CD4-positive, CD25-positive, alpha-beta regulatory T cell (primary cell): ENCODE data around the gene PIP5K1C. TPM values are rescaled to one million over a fixed set of nuclear protein-coding genes. Genes with fewer than 3 reads are reported as not detected.
A peak's percentile ranks its signal among the peaks of the same experiment; 100 is the strongest.

ENCODE experiments used
- ATAC-seq, 2 donors: fragments of 150-1000 bp; cut with Tn5 transposase; one replicate each; pipeline ENCODE4 v1.10.0; 2021; ENCODE audit warnings: low read depth in 2 of 2, moderate number of reproducible peaks in 2 of 2, moderate library complexity in 1 of 2
- DNase-seq, 3 donors: peaks; one replicate each; pipeline versions ENCODE4 v3.0.0 to v3.0.0-alpha.2; 2012 to 2022; ENCODE audit warnings: mixed read lengths in 1 of 3
- H3K27ac ChIP-seq: one replicate; pipeline ENCODE4 v1.7.0; 2013; ENCODE audit warnings: mild to moderate bottlenecking, low read length; ENCODE audit not compliant: insufficient read depth, poor library complexity, severe bottlenecking
- H3K27me3 ChIP-seq: one replicate; pipeline ENCODE4 v1.7.0; 2013; ENCODE audit warnings: low read length; ENCODE audit not compliant: control insufficient read depth, insufficient read depth
- H3K36me3 ChIP-seq: one replicate; pipeline ENCODE4 v1.7.0; 2013; ENCODE audit warnings: mild to moderate bottlenecking, low read length, moderate library complexity; ENCODE audit not compliant: control insufficient read depth, insufficient read depth
- H3K4me1 ChIP-seq: 2 replicates; pipeline ENCODE4 v1.7.0; 2013; ENCODE audit warnings: mild to moderate bottlenecking, low read length; ENCODE audit not compliant: insufficient read depth, control insufficient read depth, poor library complexity, severe bottlenecking
- H3K4me3 ChIP-seq: one replicate; pipeline ENCODE4 v1.7.0; 2013; ENCODE audit warnings: low read depth, mild to moderate bottlenecking, low read length, moderate library complexity
- H3K9me3 ChIP-seq, 2 experiments: 1 replicate in 1 of 2; 2 replicates in 1 of 2; pipeline ENCODE4 v1.7.0; 2013; ENCODE audit warnings: low read length in 2 of 2, mild to moderate bottlenecking in 1 of 2, moderate library complexity in 1 of 2; ENCODE audit not compliant: control insufficient read depth in 2 of 2
- H3K27ac Mint-ChIP-seq, 3 donors: one replicate each; pipeline ENCODE4 v1.8.0; 2020 to 2022; ENCODE audit warnings: mild to moderate bottlenecking in 3 of 3, mixed read lengths in 3 of 3, moderate library complexity in 2 of 3
- H3K27me3 Mint-ChIP-seq: one replicate; pipeline ENCODE4 v1.8.0; 2022; ENCODE audit warnings: mild to moderate bottlenecking, mixed read lengths
- H3K36me3 Mint-ChIP-seq: one replicate; pipeline ENCODE4 v1.8.0; 2020; ENCODE audit warnings: mixed read lengths
- H3K4me1 Mint-ChIP-seq, 4 donors: one replicate each; pipeline ENCODE4 v1.8.0; 2020 to 2022; ENCODE audit warnings: mixed read lengths in 4 of 4, mild to moderate bottlenecking in 1 of 4
- H3K4me3 Mint-ChIP-seq, 4 donors: one replicate each; pipeline ENCODE4 v1.8.0; 2020 to 2022; ENCODE audit warnings: mild to moderate bottlenecking in 4 of 4, mixed read lengths in 4 of 4, moderate library complexity in 3 of 4
- H3K9me3 Mint-ChIP-seq, 7 donors: one replicate each; pipeline ENCODE4 v1.8.0; 2020 to 2022; ENCODE audit warnings: mixed read lengths in 7 of 7, mild to moderate bottlenecking in 3 of 7, moderate library complexity in 2 of 7
- polyA plus RNA-seq, 4 donors: library from polyadenylated mRNA; unstranded; fragments of 300-500 nt; fragmentation: Illumina TruSeq; gene quantifications; one replicate each; pipeline ENCODE4 v1.2.3, GENCODE V29; 2021
- total RNA-seq: library from RNA; stranded (reverse); gene quantifications from one replicate; pipeline ENCODE4 v1.2.3, GENCODE V29; 2022

PIP5K1C gene
- total and polyA plus RNA-seq, 5 donors from 2014 or later: 3.8 to 28.1 (median 4.5) TPM

DNA sequence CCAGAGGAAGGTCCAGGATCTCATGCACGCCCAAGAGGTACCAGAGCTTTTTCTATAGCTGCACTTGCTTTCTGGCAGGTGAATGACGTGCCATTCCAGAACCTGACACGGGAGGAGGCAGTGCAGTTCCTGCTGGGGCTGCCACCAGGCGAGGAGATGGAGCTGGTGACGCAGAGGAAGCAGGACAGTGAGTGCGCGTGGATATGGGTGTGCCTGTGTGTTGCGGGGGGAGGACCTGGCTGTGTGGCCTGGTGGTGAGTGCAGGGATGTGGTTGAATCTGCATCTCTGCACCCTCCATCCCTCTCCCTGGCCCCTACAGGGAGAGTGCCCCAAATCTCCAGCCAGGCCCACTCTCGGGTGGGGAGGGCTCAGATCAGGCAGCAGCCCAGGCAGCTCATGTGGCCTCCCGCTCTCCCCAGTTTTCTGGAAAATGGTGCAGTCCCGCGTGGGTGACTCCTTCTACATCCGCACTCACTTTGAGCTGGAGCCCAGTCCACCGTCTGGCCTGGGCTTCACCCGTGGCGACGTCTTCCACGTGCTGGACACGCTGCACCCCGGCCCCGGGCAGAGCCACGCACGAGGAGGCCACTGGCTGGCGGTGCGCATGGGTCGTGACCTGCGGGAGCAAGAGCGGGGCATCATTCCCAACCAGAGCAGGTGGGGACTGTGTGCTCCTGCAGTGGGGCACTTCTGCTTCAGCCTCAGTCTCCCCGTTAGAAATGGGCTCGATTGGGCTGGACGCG lies 38.4 kb upstream of the PIP5K1C start:
- Mint-ChIP-seq H3K27me3 (no peaks in the 10 kb centered on the region), H3K27ac (peak overlapping the region; percentile 96 to 99 (median 97)), H3K4me1 (peaks cover 7 to 34% (median 20%) of the 10 kb centered on the region in 4 donors), H3K9me3 (peaks cover 0 to 2% (median 0%) of the 10 kb centered on the region in 7 donors), H3K4me3 (peak overlapping the region; percentile 71 to 87 (median 74)), H3K36me3 (peaks cover 32% of the 10 kb centered on the region)
- H3K4me3 ChIP-seq: no peak overlapping the region
- H3K36me3 ChIP-seq: peaks cover 20% of the 10 kb centered on the region
- H3K9me3 ChIP-seq: no peaks in the 10 kb centered on the region
- H3K27ac ChIP-seq: peak overlapping the region; percentile 60
- H3K4me1 ChIP-seq: peaks cover 24% of the 10 kb centered on the region
- no peaks in the 10 kb centered on the region for H3K27me3 ChIP-seq
- DNase-seq (peak in 1 of 3 donors; percentile 33), ATAC-seq (no peak)

DNA sequence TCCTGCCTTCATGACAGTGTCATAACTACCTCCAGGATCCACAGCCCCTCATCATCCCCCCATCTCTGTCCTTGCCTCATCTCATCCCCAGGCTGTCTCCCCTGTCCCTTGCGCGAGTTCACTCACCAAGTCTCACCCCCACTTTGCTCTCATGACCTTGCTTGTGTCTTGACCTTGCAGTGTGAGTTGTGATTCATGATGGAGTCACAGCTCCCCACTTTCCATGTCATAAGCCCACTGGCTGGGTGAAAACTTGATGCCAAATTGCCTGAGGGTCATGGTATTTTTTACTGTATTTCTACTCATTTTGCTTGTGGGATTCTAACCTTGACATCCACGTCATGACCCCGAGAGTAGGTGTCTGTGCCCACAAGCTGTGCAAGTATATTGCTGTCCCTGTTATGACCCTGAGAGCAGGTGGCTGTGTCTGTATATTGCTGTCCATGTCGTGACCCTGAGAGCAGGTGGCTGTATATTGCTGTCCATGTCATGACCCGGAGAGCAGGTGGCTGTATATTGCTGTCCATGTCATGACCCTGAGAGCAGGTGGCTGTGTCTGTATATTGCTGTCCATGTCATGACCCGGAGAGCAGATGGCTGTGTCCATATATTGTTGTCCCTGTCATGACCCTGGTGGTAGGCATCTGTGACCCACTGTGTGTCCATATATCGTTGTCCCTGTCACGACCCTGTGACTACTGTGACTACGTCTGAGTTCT lies 37.4 kb upstream of the PIP5K1C start:
- no peak for ATAC-seq
- Mint-ChIP-seq H3K4me3 (peak overlapping the region in 1 of 4 donors; percentile 6), H3K9me3 (peaks cover 0 to 2% (median 0%) of the 10 kb centered on the region in 7 donors), H3K4me1 (peaks cover 7 to 34% (median 20%) of the 10 kb centered on the region in 4 donors), H3K27me3 (no peaks in the 10 kb centered on the region), H3K27ac (peak overlapping the region; percentile 86 to 97 (median 88)), H3K36me3 (peaks cover 36% of the 10 kb centered on the region)
- Histone ChIP-seq H3K27ac (no peak overlapping the region), H3K9me3 (no peaks in the 10 kb centered on the region), H3K27me3 (no peaks in the 10 kb centered on the region), H3K4me1 (peaks cover 24% of the 10 kb centered on the region), H3K36me3 (peaks cover 20% of the 10 kb centered on the region), H3K4me3 (no peak overlapping the region)
- DNase-seq: no peak

DNA sequence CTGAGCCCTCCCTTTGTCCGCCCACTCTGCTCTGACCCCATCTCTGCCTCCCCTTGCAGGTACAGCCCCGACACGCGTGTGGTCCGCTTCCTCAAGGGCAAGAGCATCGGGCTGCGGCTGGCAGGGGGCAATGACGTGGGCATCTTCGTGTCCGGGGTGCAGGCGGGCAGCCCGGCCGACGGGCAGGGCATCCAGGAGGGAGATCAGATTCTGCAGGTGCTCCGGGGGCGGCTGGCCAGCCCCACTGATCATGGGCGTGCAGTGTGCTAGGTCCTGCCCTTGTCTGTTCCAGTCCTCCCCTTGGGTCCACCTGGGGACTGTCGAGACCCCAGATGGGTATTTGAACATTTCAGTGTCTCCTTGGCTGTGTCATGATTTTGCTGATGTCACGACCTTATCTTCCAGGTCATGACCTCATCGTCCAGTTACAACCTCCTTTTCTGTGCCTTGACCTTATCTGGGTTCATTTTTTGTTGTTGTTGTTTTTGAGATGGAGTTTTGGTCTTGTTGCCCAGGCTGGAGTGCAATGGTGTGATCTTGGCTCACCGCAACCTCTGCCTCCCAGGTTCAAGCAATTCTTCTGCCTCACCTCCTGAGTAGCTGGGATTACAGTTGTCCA lies 35.9 kb upstream of the PIP5K1C start:
- H3K9me3 Mint-ChIP-seq: peaks cover 0 to 2% (median 0%) of the 10 kb centered on the region in 7 donors
- peaks cover 43% of the 10 kb centered on the region for H3K36me3 Mint-ChIP-seq
- Histone ChIP-seq H3K4me1 (peaks cover 24% of the 10 kb centered on the region), H3K36me3 (peaks cover 20% of the 10 kb centered on the region), H3K4me3 (no peak overlapping the region), H3K9me3 (no peaks in the 10 kb centered on the region), H3K27ac (no peak overlapping the region), H3K27me3 (no peaks in the 10 kb centered on the region)
- H3K4me1 Mint-ChIP-seq: peaks cover 7 to 34% (median 20%) of the 10 kb centered on the region in 4 donors
- peak overlapping the region in 2 of 3 donors; percentile 78 to 80 for H3K27ac Mint-ChIP-seq
- H3K27me3 Mint-ChIP-seq: no peaks in the 10 kb centered on the region
- DNase-seq (no peak), ATAC-seq (no peak)
- H3K4me3 Mint-ChIP-seq: no peak overlapping the region

DNA sequence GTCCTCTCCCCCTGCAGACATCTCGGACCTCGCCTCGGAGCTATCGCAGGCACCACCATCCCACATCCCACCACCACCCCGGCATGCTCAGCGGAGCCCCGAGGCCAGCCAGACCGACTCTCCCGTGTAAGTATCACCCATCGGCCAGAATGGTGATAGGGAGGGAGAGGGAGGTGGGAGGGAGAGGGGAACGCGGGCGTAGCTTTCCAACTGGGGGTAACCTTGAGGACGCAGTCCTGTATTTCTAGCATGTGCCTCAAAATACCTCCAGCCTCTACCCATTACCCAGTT lies 34.0 kb upstream of the PIP5K1C start:
- Histone ChIP-seq H3K27ac (no peak overlapping the region), H3K9me3 (no peaks in the 10 kb centered on the region), H3K36me3 (peaks cover 20% of the 10 kb centered on the region), H3K4me3 (no peak overlapping the region), H3K27me3 (no peaks in the 10 kb centered on the region), H3K4me1 (peaks cover 12% of the 10 kb centered on the region)
- ATAC-seq (no peak), DNase-seq (no peak)
- Mint-ChIP-seq H3K27me3 (no peaks in the 10 kb centered on the region), H3K4me1 (peaks cover 2 to 26% (median 15%) of the 10 kb centered on the region in 4 donors), H3K27ac (no peak overlapping the region), H3K36me3 (peaks cover 40% of the 10 kb centered on the region), H3K9me3 (peaks cover 0 to 2% (median 0%) of the 10 kb centered on the region in 7 donors), H3K4me3 (peak overlapping the region in 1 of 4 donors; percentile 35)

DNA sequence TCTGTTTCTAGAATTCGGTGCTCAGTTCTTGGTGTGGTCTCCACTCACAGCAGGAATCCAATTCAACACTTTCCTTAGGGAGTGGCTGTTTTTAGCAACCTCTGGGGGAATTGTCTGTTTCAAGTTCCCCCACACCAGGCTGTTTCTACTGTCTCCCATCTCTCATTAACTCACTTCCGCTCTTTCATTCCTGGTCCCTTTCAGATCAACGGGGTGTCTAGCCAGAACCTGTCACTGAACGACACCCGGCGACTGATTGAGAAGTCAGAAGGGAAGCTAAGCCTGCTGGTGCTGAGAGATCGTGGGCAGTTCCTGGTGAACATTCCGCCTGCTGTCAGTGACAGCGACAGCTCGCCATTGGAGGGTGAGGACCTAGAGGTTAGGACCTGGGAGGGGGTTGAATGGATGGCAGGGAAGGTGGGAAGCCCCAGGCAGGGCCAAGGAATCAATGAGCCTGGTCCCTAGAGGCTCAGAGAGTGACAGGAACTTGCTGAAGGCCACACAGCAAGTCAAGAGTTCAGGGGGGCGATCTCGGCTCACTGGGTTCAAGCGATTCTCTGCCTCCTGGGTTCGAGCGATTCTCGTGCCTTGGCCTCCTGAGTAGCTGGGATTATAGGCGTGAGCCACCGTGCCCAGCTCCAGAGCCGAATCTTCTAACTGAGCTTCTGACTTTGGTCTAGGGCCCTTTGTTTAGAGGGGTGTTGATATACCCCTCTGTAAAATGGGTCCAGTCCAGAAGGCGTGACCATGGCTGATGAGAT lies 33.5 kb upstream of the PIP5K1C start:
- Mint-ChIP-seq H3K36me3 (peaks cover 43% of the 10 kb centered on the region), H3K9me3 (peaks cover 0 to 2% (median 0%) of the 10 kb centered on the region in 7 donors), H3K27ac (peak overlapping the region in 1 of 3 donors; percentile 73), H3K4me1 (peaks cover 0 to 21% (median 12%) of the 10 kb centered on the region in 4 donors), H3K27me3 (no peaks in the 10 kb centered on the region), H3K4me3 (peak overlapping the region in 2 of 4 donors; percentile 35 to 63)
- H3K9me3 ChIP-seq: no peaks in the 10 kb centered on the region
- peaks cover 7% of the 10 kb centered on the region for H3K4me1 ChIP-seq
- H3K36me3 ChIP-seq: peaks cover 20% of the 10 kb centered on the region
- H3K27me3 ChIP-seq: no peaks in the 10 kb centered on the region
- H3K4me3 ChIP-seq: no peak overlapping the region
- H3K27ac ChIP-seq: no peak overlapping the region
- ATAC-seq (no peak), DNase-seq (no peak)

DNA sequence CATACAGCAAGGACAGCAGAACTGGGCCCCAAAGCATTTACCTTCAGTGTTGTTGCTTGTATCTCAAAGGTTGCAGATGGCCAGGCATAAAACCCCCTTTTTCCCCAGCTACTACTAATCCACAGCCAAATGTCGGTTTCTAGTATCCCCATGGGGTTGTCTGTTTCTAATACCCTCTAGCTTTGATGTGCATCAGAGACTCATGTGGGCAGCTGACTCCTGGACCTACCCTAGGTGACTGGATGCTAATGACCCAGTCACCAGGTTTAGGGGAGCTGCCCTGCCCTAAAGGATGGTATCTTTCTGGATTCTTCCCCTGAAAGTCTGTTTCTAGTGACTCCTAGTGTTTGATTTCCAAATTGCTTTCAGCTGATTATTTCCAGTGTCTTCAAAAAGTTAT lies 31.8 kb upstream of the PIP5K1C start:
- Mint-ChIP-seq H3K9me3 (no peaks in the 10 kb centered on the region), H3K4me1 (peaks cover 0 to 5% (median under 1%) of the 10 kb centered on the region in 4 donors), H3K27me3 (no peaks in the 10 kb centered on the region), H3K27ac (no peak overlapping the region), H3K4me3 (no peak overlapping the region), H3K36me3 (peaks cover 28% of the 10 kb centered on the region)
- no peak for DNase-seq
- Histone ChIP-seq H3K9me3 (no peaks in the 10 kb centered on the region), H3K4me1 (no peaks in the 10 kb centered on the region), H3K36me3 (peaks cover 13% of the 10 kb centered on the region), H3K27ac (no peak overlapping the region), H3K4me3 (no peak overlapping the region), H3K27me3 (no peaks in the 10 kb centered on the region)
- no peak for ATAC-seq

DNA sequence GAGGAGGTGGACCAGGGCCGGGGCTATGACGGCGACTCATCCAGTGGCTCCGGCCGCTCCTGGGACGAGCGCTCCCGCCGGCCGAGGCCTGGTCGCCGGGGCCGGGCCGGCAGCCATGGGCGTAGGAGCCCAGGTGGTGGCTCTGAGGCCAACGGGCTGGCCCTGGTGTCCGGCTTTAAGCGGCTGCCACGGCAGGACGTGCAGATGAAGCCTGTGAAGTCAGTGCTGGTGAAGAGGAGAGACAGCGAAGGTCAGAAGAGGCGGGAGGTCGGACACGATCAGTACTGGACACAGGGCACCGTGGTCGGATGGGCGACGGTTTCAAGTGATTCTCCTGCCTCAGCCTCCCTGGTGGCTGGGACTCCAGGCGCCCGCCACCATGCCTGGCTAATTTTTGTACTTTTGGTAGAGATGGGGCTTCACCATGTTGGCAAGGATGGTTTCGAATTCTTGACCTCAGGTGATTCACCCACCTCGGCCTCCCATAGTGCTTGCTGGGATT lies 30.2 kb upstream of the PIP5K1C start:
- no peak overlapping the region for H3K4me3 ChIP-seq
- Mint-ChIP-seq H3K36me3 (peaks cover 20% of the 10 kb centered on the region), H3K27ac (no peak overlapping the region), H3K9me3 (no peaks in the 10 kb centered on the region), H3K4me3 (no peak overlapping the region), H3K4me1 (no peaks in the 10 kb centered on the region), H3K27me3 (no peaks in the 10 kb centered on the region)
- no peak for DNase-seq
- H3K9me3 ChIP-seq: no peaks in the 10 kb centered on the region
- no peak overlapping the region for H3K27ac ChIP-seq
- ATAC-seq: no peak
- peaks cover 6% of the 10 kb centered on the region for H3K36me3 ChIP-seq
- H3K4me1 ChIP-seq: no peaks in the 10 kb centered on the region
- H3K27me3 ChIP-seq: no peaks in the 10 kb centered on the region
